HK-2 (cell line): ENCODE results near the gene PLSCR2.
"Not testable (repeated sequence)": the region's sequence is repeated elsewhere in the genome, so short reads cannot be mapped to it uniquely, and the experiment has no call there.

Experiments used
- DNase-seq: peaks from one replicate; pipeline ENCODE4 v3.0.0-alpha.2; 2018; ENCODE audit not compliant: unreplicated experiment

The PLSCR2 gene

DNA sequence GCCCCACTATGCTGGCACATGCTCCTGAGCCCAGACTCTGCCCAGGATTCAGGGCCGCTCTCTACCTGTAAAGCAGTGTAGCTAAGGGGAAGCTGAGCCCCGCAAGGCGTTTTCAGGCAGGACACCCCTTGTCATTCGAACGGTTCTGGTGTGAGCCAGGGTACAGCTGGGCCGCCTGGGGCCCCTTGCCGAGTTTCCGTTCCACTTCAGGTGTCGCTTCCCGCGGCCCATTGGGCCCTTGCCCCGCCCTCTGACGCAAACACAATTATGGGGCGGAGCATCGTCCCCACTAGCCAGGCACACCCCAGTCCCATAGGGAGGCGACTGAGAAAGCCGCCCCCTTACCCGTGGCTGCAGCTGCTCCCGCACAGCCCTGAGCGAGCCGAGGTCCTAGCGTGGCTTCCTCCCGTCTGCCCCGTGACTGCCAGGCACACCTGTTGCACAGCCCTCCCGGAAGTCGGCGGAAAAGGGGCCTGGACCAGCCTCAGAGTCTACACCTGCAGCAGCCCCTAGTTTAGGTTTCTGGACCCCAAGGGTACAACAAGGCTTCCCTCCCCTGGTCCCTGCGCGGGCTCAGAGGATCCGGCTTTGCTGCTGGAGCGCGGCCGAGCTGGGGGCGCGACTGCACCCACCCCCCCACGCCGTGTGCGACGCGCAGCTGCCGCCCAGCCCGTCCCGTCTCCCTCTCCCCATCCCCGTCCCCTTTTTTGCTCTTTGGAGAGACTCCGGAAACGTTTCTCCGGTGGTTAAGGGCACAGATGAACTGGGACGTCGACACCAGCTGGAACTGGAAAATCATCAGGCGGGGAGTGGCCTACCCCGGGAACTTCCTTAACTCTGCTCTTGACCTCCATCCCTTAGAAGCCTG lies at the start of gene PLSCR2:
PLSCR2 (minus strand) TSS at position 412 of the 868 bp plus-strand sequence. CDS start 9,657 bp downstream, outside the sequence.
- DNase-seq = no peak

- no peak for DNase-seq
These were observed 48.5 kb upstream of the PLSCR2 start for GRCh38 chr3:146517684-146518435.

DNA sequence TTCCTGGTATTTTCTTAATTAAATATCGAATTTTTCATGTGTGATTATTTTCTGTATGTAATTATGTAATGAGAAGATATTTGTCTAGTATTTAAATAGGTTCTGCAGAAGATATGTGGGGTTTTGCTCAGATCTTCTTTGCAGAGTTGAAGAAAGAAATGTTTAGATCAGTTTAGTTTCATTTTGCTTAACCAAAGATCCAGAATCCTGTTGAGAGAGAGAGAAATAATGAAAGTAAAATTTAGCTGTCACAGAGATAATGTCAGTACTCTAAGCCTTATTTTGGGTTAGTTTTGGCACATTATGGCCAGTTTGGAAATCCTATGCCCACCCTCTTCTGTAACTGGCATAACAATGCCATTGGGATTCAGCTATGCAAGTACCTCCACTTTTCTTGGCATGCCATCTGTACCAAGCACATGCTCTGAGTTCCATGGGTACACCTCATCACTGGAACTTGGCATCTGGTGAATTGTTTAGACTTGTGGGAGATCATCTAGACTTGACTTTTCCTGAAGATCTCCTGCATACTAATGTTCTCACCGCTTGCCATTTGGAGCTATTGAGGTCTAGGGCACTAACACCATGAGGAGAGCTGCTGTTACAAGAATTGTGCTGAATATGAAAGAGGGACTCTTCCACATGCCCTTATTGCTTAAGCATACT lies 44.2 kb upstream of the PLSCR2 start:
- no peak for DNase-seq

DNA sequence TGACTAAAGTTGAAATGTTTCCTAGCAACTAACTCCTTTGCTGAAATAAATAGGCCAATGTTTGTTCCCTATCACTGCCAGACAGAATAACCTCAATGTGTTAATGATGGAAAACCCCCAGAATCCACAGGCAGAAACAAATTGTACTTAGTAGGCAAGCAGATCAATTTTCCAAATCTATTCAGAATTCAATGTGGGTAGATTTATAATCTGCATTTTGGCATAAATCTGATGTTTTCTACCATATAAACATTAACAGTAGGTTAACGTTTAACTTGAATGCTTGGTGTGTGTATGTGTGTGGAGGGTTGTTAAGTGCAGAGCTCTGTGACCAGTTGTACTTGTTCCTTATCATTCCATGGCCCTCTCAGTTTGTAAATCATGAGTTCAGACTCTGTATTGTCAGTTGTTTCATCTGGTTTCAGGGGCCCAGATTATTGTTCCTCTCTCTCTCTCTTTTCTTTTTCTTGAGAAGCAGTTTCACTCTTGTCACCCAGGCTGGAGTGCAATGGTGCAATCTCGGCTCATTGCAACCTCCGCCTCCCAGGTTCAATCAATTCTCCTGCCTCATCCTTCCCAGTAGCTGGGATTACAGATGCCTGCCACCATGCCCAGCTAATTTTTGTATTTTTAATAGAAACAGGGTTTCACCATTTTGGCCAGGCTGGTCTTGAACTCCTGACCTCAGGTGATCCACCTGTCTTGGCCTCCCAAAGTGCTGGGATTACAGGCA lies 42.2 kb upstream of the PLSCR2 start:
- DNase-seq = no peak

DNA sequence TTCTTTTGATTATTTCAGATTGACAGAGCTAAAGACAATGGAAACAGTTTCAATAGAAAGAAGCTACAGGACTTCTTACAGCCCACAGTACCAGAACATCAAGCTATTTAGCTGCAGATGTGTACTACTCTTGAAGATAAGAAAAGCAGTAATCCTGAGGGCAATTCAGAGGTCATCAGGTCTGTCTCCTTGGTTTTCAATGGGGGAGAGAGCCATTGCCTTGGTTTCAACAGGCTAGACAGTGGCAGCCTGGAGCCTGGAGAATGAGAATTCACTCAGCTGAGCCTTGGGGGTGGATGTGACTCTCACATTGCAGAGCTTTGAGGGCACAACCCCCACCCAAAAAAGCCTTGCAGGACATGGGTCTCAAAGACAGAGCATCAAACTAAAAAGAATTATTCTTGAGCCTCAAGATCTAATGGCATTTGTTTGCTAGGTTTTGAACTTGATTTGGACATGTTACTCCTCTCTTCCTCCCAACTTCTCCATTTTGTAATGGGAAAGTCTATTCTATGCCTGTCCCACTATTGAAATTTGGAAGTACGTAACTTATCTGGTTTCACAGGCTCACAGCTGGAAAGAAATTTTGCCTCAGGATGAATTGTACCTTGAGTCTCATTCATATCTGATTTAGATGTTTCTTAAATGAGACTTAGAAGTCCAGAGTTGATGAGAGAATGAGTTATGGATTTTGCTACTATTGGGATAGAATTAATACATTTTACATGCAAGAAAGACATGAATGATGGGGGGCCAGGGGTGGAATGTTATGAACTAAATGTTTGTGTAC lies 38.2 kb upstream of the PLSCR2 start:
- no peak for DNase-seq

DNA sequence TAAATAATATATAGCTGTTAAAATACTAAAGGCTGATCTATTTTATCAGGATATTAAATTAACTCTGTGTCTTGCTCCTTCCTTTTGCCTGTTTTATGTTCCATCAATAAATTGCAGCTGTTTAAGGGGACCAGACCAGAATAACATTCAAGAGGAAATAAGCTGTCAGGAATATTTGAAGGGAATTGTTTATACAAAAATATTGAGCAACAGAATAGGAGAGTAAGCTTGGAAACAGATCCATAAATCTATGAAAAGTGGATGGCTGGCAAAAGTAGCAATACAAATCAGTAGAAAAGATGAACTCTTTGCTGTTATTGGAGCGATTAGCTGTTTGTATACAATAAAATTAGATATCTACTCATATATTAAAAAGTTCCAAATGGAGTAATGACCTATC lies 36.2 kb upstream of the PLSCR2 start:
- no peak for DNase-seq

- no peak for DNase-seq
These were observed 35.3 kb upstream of the PLSCR2 start for GRCh38 chr3:146504498-146505197.

DNA sequence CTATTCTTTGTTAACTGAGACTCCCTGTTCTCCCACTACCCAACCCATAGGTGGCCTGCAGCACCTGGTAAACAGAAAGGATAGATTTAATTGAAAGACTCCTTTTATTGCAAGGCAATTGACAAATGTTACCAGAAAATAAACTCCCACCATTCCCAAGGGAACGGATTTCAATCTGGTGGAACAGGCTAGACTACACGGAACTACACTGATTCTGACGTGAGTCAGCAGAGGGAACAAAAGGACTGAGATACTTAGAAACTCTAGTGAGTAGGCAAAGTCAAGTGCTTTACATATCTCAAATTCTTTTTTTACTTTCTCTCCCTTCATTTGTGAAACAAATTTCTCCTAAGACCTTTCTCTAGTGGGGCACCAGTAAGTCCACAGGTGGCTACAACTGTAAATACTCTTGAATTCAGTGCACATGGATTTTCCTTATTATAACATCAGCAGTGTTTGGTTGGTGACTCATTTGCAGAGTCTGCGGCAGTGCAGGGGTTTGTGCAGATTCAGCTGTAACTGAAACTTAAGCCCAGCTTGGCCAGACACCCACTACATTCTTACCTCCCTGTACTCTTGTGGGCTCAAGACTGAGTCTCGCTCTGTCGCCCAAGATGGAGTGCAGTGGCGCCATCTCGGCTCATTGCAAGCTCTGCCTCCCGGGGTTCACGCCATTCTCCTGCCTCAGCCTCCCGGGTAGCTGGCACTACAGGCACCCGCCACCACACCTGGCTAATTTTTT lies 34.3 kb upstream of the PLSCR2 start:
- DNase-seq = peak; percentile 64

DNA sequence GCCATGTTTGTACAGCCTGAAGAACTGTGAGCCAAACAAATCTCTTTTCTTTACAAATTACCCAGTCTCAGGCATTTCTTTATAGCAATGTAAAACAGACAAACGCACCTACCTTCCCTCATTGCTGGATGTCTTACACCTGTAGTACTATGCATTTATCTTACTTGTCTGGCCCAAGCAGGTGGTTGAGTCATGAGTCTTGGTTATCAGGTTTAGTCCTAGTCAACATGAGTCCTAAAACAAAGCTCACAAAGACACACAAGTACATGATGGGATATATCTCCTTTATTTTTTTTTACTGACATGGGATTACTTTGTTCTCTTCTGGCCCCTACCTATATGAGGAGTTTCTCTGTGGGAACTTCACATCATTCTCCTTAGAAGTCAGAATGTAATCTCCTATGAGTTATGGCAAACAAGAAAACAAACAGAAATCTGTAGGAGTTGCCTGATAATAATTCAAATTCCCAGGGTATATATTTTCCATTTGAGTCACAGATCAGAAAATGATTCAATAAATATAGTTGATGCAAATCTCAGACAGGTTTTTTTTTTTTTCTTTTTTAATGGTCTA lies 33.6 kb upstream of the PLSCR2 start:
- DNase-seq = no peak

GRCh38 chr3:146501752-146502151 lies 32.4 kb upstream of the PLSCR2 start:
- DNase-seq = no peak

DNA sequence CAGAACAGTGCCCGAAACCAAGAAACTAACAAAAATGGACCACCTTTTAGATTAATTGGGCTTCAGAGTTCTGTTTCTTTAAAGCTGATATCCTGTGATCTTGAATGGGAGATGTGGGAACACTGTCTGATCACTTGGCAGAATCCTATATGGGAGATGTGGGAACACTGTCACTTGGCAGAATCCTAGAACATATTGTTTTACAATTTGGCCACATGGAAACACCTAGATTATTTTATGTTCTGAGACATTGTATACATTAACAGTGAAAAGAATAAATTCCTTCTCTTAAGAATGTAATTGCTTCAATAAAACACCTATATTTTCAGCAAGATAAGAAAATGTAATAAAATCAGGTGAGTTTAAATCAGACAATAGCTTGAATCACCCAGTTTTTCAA lies 30.3 kb upstream of the PLSCR2 start:
- DNase-seq = no peak

- DNase-seq = no peak
These were observed 28.8 kb upstream of the PLSCR2 start for GRCh38 chr3:146498002-146498736.

DNA sequence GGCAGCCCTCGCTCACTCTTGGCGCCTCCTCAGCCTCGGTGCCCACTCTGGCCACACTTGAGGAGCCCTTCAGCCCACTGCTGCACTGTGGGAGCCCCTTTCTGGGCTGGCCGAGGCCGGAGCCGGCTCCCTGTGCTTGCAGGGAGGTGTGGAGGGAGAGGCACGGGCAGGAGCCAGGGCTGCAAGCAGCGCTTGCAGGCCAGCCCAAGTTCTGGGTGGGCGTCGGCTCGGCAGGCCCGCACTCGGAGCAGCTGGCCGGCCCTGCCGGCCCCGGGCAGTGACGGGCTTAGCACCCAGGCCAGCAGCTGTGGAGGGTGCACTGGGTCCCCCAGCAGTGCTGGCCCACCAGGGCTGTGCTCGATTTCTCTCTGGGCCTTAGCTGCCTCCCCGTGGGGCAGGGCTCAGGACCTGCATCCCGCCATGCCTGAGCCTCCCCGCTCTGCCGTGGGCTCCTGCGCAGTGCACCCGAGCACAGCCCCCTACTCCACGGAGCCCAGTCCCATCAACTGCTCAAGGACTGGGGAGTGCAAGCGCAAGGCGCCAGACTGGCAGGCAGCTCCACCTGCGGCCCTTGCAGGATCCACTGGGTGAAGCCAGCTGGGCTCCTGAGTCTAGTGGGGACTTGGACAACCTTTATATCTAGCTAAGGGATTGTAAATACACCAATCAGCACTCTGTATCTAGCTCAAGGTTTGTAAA lies 27.9 kb upstream of the PLSCR2 start:
- DNase-seq = not testable (repeated sequence)

DNA sequence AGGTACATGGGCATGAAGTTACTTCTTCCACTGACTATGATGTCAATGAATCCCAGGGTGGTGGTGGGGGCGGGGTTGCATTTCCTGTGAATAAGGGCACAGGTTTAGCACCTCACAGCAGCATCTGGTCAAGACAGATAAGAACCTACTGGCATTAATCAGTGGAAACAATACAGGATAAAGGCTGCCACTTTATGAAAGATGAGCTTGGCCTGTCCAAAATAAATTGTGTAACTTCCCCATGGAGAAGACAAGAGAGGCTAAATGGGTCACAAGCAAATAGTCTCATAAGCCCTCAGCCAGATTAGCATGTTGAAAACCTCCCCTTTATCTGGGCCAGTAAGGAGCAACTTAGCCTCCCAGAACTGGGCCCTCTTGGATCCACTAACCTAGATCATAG lies 27.4 kb upstream of the PLSCR2 start:
- no peak for DNase-seq

GRCh38 chr3:146496251-146496650 lies 26.9 kb upstream of the PLSCR2 start:
- DNase-seq = no peak

- DNase-seq = no peak
These were observed 24.4 kb upstream of the PLSCR2 start for GRCh38 chr3:146493761-146494160.

DNA sequence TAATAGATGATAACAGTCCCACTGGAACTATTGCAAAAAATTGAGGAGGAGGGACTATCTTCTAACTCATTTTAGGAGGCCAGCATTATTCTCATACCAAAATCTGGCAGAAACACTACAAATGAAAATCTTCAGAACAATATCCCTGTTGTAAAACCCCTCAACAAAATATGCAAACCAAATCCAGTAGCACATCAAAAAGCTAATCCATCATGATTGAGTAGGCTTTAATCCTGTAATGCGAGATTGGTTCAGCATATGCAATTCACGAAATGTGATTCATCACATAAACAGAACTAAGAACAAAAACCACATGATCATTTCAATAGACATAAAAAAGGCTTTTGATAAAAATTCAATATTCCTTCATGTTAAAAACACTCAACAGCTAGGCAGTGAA lies 23.9 kb upstream of the PLSCR2 start:
- no peak for DNase-seq

GRCh38 chr3:146491303-146491702 lies 21.9 kb upstream of the PLSCR2 start:
- DNase-seq = no peak
